GM12874 (cell line): ENCODE data around the gene RABGGTB.

Experiments
- CTCF ChIP-seq: IDR thresholded peaks from 2 replicates; pipeline ENCODE4 v1.5.1; 2011; ENCODE audit warnings: low read depth, mild to moderate bottlenecking, control low read depth, low read length, moderate library complexity; ENCODE audit not compliant: insufficient read depth

The RABGGTB gene

GRCh38 chr1:75785983-75786853, at the start of gene RABGGTB:
RABGGTB (plus strand) TSS chr1:75786256; CDS start chr1:75786272, 16 bp downstream.
- TF ChIP-seq CTCF = no peak

GRCh38 chr1:75742047-75742625, 43.9 kb upstream of the RABGGTB start:
- no peak for TF ChIP-seq CTCF

GRCh38 chr1:75745276-75745675, 40.8 kb upstream of the RABGGTB start:
- no peak for TF ChIP-seq CTCF

- TF ChIP-seq CTCF = no peak
Observed at GRCh38 chr1:75764057-75764655, 21.9 kb upstream of the RABGGTB start.

- TF ChIP-seq CTCF = no peak
Observed at GRCh38 chr1:75765697-75766355, 20.2 kb upstream of the RABGGTB start.

GRCh38 chr1:75768016-75768415, 18.0 kb upstream of the RABGGTB start:
- no peak for TF ChIP-seq CTCF

- no peak for TF ChIP-seq CTCF
Observed at GRCh38 chr1:75770761-75771160, 15.3 kb upstream of the RABGGTB start.
